GM12892 (cell line): Measurements from ENCODE around the gene TCF23.
"Not testable (repeated sequence)": the region's sequence is repeated elsewhere in the genome, so short reads cannot be mapped to it uniquely, and the experiment has no call there.

Experiments used
- DNase-seq: peaks from one replicate; pipeline ENCODE4 v3.0.0; 2011; ENCODE audit not compliant: insufficient read length
- FAIRE-seq: peaks from 2 replicates; lab custom pipeline; 2011; peaks lifted over from hg19 to GRCh38; lab: Jason Lieb, UNC
- POLR2A ChIP-seq: IDR thresholded peaks from 2 replicates; pipeline ENCODE4 v1.6.1; 2011; ENCODE audit warnings: low read depth, low read length, control low read depth
- POLR2AphosphoS5 ChIP-seq: IDR thresholded peaks from 2 replicates; pipeline ENCODE4 v1.6.1; 2011; ENCODE audit warnings: low read depth, low read length, control low read depth
- TAF1 ChIP-seq: IDR thresholded peaks from 2 replicates; pipeline ENCODE4 v1.6.1; 2011; ENCODE audit warnings: low read depth, mild to moderate bottlenecking, control low read depth, low read length, borderline replicate concordance

The TCF23 gene

DNA sequence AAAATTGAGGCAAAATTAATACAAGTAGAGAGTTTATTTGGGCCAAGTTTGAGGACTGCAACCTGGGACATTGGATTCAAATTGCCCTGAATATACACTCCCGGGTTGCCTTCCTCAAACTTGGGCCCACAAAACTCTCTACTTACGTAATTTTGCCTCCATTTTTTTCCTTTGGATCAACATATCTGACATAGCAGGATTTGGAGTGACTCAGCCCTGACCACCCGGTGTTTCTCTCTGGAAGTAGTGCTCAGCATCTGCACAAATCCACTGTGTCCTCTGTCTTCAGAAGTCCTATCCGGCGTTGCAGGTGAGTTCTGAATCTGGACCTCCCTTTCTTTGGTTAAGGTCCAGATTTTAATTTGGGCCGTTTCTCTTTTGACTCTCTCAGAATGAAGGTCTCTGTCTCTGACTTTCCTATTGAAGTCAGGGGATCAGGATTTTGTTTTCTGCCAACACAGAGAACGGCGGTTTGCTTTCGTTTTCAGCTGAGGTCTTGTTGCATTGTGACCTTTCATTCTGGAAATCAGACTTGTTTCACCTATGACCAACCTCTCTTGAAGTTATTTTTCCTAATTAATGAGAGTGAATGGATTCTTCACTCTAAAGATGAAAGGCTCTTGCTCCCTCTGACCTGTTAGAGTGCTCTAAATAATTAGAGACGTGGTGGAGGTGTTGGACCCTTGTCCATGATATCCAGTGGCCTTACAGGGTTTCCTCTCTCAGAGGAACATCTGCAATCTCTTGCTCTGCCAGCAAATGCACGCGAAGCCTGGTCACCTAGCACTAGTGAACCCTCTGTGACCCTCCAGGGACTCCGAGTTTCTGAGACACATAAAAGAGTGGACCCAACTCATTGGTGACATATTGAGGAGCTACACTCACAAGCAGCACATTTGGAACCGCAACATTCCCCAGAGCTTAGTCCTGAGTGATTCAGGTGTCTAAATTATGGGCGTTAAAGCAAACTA lies 13.6 kb downstream of the TCF23 start:
- TF ChIP-seq POLR2AphosphoS5 (no peak), POLR2A (no peak), TAF1 (no peak)
- FAIRE-seq, result no peak

DNA sequence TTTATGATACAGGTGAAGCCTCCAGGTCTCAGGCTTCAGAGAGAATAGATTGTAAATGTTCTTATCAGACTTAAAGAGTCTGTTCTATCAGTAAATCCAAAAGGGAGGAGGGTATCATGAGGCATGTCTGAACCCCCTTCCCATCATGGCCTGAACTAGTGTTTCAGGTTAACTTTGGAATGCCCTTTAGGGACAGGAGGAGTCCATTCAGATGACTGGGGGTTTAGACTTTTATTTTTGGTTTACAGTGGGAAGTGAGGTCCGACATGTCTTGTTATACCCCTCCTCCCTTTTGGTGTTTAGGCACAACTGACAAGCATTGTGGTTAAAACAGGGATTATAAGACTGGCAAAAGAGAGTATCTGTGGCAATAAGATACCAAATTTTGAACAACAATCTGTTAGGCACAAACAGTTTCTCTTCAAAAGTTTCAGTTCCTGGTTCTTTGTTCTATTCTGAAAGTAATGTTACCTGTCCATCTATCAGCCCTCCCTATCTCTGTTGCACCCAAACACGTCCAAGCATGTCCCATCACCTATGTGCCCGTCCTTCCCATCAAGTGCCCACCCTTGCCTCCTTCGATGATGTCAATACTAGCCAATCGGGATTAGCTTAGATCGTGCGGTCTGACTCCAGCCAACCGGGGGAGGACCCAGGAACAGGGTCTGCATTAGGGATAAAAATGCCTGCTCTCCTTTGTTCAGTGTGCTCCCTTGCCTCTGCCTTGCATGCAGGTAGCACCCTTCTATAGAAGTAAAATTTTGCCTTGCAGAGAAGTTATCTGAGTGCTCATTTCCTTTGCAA lies 16.4 kb downstream of the TCF23 start:
- TF ChIP-seq TAF1 (no peak), POLR2A (no peak), POLR2AphosphoS5 (no peak)
- peak; percentile 93 for FAIRE-seq
- DNase-seq, result no peak

More for the DNA sequence above, 13.6 kb downstream of the TCF23 start:
- no peak for DNase-seq

DNA sequence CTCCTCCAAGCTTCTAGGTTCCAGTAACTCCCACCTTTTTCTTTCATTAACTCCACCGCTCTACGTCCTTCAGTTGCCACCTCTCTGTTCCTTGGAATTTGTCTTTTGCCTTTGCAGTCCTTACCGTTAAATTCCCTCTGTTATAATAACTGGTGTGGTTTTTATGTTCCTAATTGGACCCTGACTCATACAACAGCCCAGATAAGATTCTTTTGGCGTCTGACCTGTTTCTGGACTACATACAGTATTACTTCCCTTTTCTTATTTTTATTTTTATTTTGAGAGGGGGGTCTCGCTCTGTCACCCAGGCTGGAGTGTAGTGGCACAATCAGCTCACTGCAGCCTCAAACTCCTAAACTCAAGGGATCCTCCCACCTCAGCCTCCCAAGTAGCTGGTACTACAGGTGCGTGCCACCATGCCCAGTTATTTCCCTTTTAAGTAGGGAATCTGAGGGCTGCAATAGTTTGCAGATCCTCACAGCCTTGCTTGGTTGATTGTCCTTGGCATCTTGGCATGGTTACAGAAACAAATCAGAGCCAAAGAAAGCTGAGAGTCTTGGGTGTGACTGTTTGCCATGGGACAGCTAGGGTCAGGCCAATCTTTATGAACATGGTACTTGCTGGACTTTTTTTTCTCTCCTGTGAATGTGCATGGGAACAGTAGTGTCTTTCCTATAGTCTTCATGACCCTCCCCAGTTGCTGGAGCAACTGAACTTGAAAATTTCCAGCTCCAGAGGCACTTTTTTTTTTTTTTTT lies 22.0 kb downstream of the TCF23 start:
- DNase-seq, result no peak
- FAIRE-seq, result no peak
- no peak for TF ChIP-seq POLR2A
- TF ChIP-seq TAF1, result no peak
- no peak for TF ChIP-seq POLR2AphosphoS5

DNA sequence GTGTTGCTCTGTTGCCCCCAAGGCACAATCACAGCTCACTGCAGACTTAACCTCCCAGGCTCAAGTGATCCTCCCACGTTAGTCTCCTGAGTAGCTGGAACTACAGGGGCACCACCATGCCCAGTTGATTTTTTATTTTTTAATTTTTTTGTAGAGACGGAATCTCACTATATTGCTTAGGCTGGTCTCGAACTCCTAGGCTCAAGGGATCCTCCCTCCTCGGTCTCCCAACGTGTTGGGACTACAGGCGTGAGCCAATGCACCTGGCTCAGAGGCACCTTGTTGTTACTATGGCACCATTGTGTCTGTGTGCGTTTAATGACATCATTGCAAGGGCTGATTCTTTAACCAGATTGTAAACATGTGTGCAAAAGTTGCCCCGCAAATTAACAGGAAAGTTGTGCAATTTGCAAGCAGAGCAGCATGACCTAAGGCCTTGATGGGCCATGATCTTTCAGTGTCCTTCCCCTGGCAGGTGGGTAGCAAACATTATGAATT lies 22.6 kb downstream of the TCF23 start:
- DNase-seq, result no peak
- FAIRE-seq, result no peak
- TF ChIP-seq TAF1 (no peak), POLR2A (no peak), POLR2AphosphoS5 (no peak)

DNA sequence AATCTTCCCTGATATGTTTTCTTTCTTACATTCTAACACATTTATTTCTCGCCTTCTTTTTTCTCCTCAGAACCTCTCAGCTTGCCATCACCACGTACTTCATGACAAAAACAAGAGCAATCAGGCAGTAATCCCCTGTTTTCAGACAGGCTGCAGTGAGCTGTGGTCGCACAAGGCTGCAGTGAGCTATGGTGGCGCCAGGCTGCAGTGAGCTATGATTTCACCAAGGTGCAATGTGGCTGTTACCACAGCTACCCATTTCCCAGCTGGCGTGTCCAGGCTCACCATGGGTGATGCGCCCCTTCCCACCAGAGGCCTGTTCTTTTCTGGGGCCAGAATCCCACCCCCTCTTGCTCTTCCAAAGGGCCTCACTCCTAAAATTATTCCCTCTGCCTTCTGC lies 25.8 kb downstream of the TCF23 start:
- no peak for TF ChIP-seq POLR2A
- TF ChIP-seq POLR2AphosphoS5, result no peak
- DNase-seq, result no peak
- peak; percentile 46 for FAIRE-seq

DNA sequence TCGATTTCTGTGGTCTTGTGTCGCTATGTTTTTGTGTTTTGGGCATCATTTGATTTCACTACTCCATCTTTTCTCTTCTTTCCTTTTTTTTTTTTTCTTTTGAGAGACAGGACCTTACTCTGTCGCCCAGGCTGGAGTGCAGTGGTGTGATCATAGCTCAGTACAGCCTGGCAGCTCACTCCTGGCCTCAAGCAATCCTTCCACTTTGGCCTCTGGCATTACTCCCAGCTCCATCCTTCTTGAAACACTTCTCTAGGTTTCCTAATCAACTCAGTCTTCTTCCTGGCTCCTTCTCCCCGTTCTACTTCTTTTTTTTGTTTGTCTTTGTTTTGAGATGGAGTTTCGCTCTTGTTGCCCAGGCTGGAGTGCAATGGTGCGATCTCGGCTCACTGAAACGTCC lies 26.5 kb downstream of the TCF23 start:
- no peak for FAIRE-seq
- TF ChIP-seq TAF1 (no peak), POLR2A (no peak), POLR2AphosphoS5 (no peak)

DNA sequence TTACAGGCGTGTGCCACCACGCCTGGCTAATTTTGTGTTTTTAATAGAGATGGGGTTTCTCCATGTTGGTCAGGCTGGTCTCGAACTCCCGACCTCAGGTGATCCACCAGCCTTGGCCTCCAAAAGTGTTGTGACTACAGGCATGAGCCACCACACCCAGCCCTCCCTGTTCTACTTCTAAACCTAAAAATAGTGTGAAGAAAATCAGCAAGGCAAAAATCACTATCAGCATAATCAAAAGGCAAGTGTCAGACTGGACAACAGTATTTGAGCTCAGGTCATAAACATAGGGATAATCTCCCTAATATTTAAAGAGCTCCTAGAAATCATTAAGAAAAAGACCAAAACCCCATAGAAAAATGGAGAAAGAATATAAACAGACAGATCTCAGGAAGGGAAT lies 27.0 kb downstream of the TCF23 start:
- DNase-seq, FAIRE-seq: not testable (repeated sequence)

More for the DNA sequence above, 26.5 kb downstream of the TCF23 start:
- no peak for DNase-seq

DNA sequence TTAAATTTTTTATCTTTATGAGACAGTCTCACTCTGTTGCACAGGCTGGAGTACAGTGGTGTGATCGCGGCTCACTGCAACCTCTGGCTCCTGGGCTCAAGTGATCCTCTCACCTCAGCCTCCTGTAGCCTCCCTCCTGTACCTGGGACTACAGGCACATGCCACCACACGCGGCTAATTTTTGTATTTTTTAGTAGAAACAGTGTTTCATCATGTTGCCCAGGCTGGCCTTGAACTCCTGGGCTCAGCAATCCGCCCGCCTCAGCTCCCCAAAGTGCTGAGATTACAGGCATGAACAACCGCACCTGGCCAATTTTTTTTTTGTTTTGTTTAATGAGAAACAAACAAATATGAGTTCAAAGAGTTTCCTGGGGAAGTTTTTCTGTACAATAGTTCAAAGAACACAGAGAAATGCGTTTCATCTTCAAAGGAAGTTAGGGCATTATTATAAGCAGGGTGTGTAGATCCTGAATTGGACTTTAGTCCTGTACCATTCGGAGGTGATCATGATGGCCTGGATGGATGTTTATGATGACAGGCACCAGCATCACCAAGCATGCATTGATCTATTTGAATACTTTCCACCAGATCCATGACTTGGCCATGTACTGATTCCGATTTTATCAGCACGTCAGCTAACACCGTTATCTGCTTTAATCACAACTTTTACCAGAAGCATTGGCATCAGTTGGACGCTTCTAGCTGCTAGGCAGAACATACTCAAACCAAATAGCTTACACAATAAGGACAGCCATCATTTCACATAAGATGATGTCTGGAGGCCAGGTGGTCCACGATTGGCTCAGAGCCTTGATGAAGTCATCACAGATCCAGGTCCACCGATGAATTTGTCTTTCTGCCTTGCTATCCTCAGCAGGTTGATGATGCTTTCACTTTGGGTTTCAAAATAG lies 28.9 kb downstream of the TCF23 start:
- FAIRE-seq (peak; percentile 5), DNase-seq (no peak)
- TF ChIP-seq TAF1 (no peak), POLR2A (no peak), POLR2AphosphoS5 (no peak)

DNA sequence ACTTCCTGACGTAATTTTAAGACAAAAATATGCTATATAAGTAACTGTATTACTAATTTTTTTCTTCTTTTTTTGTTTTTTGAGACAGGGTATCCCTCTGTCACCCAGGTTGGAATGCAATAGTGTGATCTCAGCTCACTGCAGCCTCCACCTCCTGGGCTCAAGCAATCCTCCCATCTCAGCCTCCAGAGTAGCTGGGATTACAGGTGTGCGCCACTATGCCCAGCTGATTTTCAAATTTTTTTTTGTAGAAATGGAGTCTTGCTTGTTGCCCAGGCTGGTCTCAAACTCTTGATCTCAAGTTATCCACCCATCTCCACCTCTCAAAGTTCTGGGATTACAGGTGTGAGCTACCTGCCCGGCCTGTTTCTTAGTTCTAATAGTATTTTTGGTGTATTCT lies 29.7 kb downstream of the TCF23 start:
- FAIRE-seq, result no peak

DNA sequence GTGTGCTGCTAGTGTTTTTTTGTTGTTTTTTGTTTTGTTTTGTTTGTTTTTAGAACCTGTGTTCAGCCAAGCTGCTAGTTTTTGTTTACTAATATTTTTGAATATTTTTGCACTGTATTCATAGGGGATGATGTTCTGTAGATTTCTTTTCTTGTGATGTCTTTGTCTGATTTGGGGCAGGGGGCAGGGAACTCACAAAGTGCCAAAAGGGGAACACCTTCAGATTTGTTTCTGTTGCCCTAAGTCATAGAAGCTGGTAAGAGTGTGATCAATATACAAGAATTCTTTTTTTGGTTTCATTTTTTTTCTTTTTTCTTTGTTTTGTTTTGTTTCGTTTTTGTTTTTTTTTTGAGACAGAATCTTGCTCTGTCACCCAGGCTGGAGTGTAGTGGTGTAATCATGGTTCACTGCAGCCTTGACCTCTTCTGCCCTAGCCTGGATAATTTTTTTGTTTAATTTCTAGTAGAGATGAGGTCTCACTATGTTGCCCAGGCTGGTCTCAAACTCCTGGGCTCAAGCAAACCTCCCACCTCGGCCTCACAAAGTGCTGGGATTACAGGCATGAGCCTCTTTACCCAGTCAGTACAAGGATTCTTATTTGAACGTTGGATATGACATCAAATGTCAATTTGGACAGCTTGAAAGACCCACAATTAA lies 30.7 kb downstream of the TCF23 start:
- DNase-seq (no peak), FAIRE-seq (no peak)
- TF ChIP-seq POLR2A (no peak), POLR2AphosphoS5 (no peak), TAF1 (no peak)

More for the DNA sequence above, 29.7 kb downstream of the TCF23 start:
- DNase-seq, result no peak
- TF ChIP-seq TAF1, result no peak
- no peak for TF ChIP-seq POLR2AphosphoS5
- no peak for TF ChIP-seq POLR2A
